ENCODE data around the gene PPP4R2.

PPP4R2 gene

DNA sequence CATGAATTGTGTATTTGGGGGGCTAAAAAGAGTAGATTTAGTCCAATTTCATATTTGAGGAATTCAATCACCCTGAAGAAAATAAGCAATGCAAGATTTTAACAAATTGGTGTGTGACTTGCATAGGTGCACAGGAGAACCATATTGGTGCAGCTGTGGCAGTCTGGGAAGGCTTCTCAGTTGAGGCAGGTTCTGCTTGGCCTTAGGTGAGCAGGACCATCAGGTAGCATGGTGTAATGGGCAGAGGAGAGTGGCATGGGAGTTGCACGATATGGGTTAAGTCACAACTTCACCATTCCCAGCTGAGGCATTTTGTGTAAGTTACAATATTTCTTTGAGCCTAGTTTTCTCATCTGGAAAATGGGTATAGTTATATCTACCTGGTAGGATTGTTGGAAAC is 75.3 kb downstream of the PPP4R2 start:
- DNase-seq, result no peak

- no peak for DNase-seq
These were observed 76.0 kb downstream of the PPP4R2 start for GRCh38 chr3:73072634-73073033.

DNA sequence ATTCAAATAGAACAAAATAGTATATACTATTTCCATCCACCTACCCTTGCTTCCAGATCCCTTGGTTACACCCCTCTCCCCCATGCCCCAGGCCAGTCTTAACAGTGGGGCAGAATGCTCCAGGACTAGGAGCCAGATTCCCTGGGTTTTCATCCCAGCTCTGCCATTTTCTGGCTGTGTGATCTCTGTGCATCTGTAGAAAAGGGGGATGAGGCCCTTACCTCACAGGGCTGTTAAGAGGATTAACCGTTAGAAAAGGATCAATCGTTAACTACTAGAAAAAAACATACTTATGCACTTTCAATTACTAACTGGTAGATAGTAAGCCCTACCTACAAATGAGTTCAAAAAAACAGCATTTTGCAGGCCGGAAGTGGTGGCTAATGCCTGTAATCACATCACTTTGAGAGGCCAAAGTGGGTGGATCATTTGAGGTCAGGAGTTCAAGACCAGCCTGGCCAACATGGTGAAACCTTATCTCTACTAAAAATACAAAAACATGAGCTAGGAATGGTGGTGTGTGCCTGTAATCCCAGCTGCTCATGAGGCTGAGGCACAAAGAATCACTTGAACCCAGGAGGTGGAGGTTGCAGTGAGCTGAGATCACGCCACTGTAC is 76.6 kb downstream of the PPP4R2 start:
- no peak for DNase-seq

- no peak for DNase-seq
These were observed 78.2 kb downstream of the PPP4R2 start for GRCh38 chr3:73074781-73075180.

DNA sequence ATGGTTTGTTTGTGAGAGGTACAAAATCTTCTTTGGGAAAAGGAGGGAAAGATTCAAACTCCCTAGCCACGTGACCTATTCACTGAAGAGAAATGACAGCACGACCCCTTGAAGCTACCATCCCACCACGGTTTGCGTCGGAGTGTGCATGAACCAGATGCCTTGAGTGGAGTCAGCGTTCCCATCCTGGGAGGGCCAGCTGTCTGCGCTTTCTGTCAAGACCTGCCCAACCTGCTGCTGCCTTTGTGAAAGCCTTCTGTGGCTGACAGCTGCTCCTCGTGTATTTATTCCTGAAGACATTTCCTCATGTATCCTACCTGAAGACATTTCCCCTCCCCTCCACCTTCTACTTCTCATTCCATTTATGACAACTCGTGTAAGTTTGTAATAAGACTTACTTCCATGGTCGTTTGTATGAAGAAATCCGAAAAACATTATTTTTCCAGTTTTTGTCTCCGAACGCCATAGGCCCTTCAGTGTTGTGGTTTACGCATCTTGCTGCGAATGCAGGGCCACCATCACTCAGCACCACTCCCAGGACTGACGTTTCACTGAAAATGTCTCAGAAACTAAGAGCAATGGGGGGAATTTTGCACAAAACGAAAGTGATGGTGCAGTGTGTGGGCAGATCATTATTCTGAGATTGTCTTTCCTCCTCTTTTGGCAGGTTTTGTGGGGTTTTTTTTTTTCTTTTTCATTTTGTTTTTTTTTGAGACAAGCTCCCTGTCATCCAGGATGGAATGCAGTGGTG is 83.8 kb downstream of the PPP4R2 start:
- DNase-seq, result peak; percentile 31

DNA sequence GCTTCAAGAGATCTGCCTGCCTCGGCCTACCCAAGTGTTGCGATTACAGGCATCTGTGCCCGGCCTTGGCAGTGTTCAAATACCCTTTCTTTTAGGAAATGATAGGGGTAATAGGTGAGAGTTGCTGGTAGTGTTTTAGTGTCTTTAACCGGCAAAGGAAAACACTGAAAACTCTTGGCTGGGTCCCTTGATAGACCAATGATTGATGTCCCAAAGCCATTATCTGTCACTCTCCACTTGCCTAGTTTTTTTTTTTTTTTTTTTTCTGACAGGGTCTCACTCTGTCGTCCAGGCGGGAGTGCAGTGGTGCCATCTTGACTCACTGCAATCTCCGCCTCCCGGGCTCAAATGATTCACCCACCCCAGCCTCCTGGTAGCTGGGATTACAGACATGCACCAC is 84.5 kb downstream of the PPP4R2 start:
- DNase-seq, result no peak

DNA sequence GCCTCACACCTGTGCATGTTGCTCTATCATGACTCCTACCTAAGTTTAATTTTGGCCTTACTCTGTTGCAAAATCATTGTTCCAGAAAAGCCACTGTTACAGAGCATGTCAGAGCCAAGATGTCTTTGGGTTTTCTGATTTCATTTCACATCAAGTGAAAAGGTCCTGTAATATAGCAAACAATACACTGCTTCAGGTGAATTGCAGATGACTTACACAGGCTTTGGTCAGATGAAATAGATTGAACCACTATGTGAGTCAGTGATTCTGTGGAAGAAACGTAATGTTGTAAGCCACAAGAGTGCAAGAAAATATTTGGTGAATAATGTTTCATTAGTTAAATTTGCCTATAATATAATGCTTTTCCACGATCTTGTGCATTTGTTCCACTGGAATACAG is 87.6 kb downstream of the PPP4R2 start:
- no peak for DNase-seq

- DNase-seq, result peak; percentile 55
These were observed 89.5 kb downstream of the PPP4R2 start for GRCh38 chr3:73086071-73086494.

- DNase-seq, result no peak
These were observed 97.5 kb downstream of the PPP4R2 start for GRCh38 chr3:73094129-73094528.

- DNase-seq, result no peak
These were observed 98.3 kb downstream of the PPP4R2 start for GRCh38 chr3:73094951-73095350.

GRCh38 chr3:73096169-73096568 is 99.6 kb downstream of the PPP4R2 start:
- DNase-seq, result no peak

DNA sequence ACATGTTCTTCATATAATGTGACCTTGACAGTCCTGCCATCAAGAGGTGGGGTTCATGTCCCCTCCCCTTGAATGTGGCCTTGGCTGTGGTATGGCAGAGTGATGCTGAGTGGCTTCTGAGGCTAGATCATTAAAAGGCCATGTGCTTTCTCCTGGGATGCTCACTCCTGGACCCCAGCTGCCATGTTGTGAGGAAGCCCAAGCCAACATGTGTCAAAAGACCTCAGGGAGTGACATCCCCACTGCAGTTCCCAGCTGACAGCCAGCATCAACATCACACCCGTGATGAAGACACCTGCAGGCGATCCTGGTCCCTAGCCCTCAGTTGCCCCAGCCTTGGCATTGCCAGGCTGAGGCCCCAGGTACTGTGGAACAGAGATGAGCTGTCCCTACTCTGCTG is 101.4 kb downstream of the PPP4R2 start:
- DNase-seq, result no peak

GRCh38 chr3:73098873-73099272 is 102.3 kb downstream of the PPP4R2 start:
- no peak for DNase-seq

DNA sequence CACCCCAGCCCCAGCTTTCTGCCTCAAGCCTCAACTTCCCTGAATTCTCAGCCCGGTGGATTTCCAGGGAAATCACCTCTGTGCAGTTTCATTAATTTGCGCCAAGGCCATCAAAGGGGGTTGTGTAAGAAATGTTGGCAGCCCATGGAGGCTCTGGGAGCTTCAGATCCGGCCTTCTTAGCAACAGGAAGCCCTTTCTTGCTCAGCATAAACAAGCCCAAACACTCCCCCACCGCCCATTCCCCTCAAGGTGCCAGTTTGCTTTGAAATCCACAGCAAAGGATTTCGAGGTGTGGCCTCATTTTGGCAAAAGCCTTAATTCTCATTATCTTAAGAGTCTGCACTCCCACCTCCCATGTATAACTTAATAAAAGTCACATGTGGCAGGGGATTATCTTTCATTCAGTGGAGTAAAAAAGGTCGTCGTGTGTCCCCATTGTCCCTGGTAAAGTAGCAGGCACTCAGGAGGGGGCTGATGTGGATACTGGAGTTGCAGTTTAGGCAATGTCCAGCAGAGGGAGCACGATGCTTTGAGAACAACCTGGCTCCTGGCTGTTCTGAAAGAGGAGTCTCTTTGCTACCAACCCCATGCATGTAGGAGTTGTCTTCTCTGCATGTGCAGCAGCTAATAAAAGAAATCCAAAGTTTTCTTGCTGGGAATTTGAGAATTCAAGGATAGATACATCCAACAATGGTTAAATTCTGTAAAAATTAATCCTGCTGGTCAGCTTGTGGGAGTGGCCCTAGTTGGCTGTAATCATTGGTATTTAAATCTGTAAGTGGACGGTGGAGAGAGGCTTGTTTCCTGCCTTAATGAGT is 104.3 kb downstream of the PPP4R2 start:
- peak; percentile 89 for DNase-seq

GRCh38 chr3:73101881-73102280 is 105.3 kb downstream of the PPP4R2 start:
- no peak for DNase-seq

GRCh38 chr3:73107215-73107614 is 110.6 kb downstream of the PPP4R2 start:
- no peak for DNase-seq

DNA sequence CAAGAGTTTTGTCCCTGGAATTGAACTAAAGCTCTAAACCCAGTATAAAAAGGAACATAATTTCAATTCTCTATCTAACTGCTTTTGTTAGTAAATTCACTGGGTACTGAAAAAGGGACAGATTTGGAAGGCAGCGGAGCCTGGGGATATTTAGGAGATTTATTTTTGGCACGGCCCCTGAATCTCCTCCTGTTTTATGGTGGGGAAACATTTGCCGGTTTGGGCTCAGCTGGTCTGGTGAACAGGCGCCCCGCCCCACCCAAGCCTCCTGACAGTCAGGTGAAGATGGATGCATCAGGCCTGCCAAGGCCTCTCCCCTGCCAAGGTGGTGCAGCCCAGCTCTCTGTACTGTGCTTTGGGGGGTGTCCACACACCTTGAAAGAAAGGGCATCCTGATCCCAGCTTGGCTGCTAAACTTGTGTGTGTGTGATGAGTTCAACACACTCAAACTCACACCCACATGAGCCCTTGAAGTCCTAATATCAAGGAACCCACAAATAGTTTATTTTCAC is 111.1 kb downstream of the PPP4R2 start:
- DNase-seq, result no peak

- no peak for DNase-seq
These were observed 112.1 kb downstream of the PPP4R2 start for GRCh38 chr3:73108750-73109149.

- DNase-seq, result no peak
These were observed 113.9 kb downstream of the PPP4R2 start for GRCh38 chr3:73110530-73110929.

GRCh38 chr3:73114711-73115110 is 118.1 kb downstream of the PPP4R2 start:
- no peak for DNase-seq

DNA sequence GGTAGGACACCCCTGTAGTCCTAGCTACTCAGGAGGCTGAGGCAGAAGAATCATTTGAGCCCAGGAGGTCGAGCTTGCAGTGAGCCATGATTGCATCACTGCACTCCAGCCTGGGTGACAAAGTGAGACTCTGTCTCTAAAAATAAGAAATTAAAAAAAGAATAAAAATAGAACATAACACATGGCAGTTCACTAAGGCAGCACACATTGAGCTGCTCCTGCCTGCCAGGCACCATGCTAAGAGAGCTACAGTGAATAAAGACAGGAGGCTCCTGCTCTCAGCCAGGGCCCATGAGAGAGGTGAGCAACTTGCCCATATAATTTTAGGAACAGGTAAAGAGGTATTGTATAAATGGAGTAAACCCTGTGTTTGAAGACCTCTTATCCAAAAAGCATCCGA is 119.2 kb downstream of the PPP4R2 start:
- DNase-seq, result no peak

Data from activated CD4-positive, alpha-beta T cell treated with anti-CD3 and anti-CD28 coated beads for 48 hours (primary cell).